HCT116 (cell line): Measurements from ENCODE around the gene MAPK7. TPM values are rescaled to one million over a fixed set of nuclear protein-coding genes. Genes with fewer than 3 reads are reported as not detected.

Experiments used
- ATAC-seq: fragments of 200-7000 bp; cut with Tn5 transposase; 2 replicates; pipeline ENCODE4 v1.9.1; 2020; ENCODE audit warnings: mild to moderate bottlenecking, moderate library complexity
- BruUV-seq: library from RNA; stranded (reverse); fragments of 400-500 nt; replicated peaks from 2 replicates; lab custom pipeline; 2021; lab: Mats Ljungman, UMichigan
- CTCF ChIA-PET: fragments of 300-600 bp; sonication (Branson Sonifier 250); formaldehyde crosslinking; loops from one replicate; lab custom pipeline; 2021; ENCODE audit warnings: antibody characterized with exemption; lab: Charles Lee
- POLR2A ChIA-PET: fragments of 300-600, 350-600 bp; sonication (Branson Sonifier 250); formaldehyde crosslinking; loops from one replicate; lab custom pipeline; 2021; ENCODE audit warnings: antibody characterized with exemption; lab: Charles Lee
- RAD21 ChIA-PET, 2 experiments: fragments of 300-600 bp; sonication (Branson Sonifier 250); formaldehyde crosslinking; loops; one replicate each; lab custom pipeline; 2023; ENCODE audit warnings: low total read pairs in 2 of 2; ENCODE audit not compliant: uncharacterized antibody in 2 of 2, unreplicated experiment in 2 of 2, low non-redundant PET in 1 of 2; lab: Charles Lee
- DNase-seq: peaks from one replicate; pipeline ENCODE4 v3.0.0-alpha.2; 2010; ENCODE audit warnings: low read depth, low spot score
- H2AFZ ChIP-seq: fragments of 200-600 bp; shearing (Covaris generic), sonication (generic); 2 replicates; pipeline ENCODE4 v1.6.1; 2017; ENCODE audit warnings: low read depth, mixed run types, mixed read lengths, antibody characterized with exemption, low read length; ENCODE audit not compliant: poor library complexity, severe bottlenecking
- H3K27ac ChIP-seq: 2 replicates; pipeline ENCODE4 v1.5.1; 2012; ENCODE audit warnings: low read depth, low read length
- H3K27me3 ChIP-seq: fragments of 200-600 bp; sonication (generic); 2 replicates; pipeline ENCODE4 v1.6.1; 2016; ENCODE audit warnings: mixed run types, low read length, mixed read lengths; ENCODE audit not compliant: insufficient read depth
- H3K36me3 ChIP-seq, 2 experiments: fragments of 200-500 bp in 1 of 2; fragments of 200-600 bp in 1 of 2; sonication (Bioruptor generic) in 1 of 2; sonication (generic) in 1 of 2; 2 replicates each; pipeline versions ENCODE4 v1.5.1 to v1.6.1; 2014 to 2016; ENCODE audit warnings: low read length in 2 of 2, inconsistent platforms in 1 of 2, mixed read lengths in 1 of 2, mixed run types in 1 of 2; ENCODE audit not compliant: insufficient read depth in 2 of 2, control insufficient read depth in 1 of 2
- H3K4me1 ChIP-seq, 2 experiments: fragments of 200-600 bp in 1 of 2; sonication (generic) in 1 of 2; 2 replicates each; pipeline versions ENCODE4 v1.5.1 to v1.6.1; 2012 to 2017; ENCODE audit warnings: low read length in 2 of 2, inconsistent platforms in 1 of 2, mild to moderate bottlenecking in 1 of 2, mixed read lengths in 1 of 2, mixed run types in 1 of 2, moderate library complexity in 1 of 2; ENCODE audit not compliant: insufficient read depth in 2 of 2, control insufficient read depth in 1 of 2
- H3K4me2 ChIP-seq: fragments of 200-600 bp; sonication (generic); 2 replicates; pipeline ENCODE4 v1.6.1; 2017; ENCODE audit warnings: mixed run types, low read length, mixed read lengths
- H3K4me3 ChIP-seq, 2 experiments: fragments of 200-600 bp in 1 of 2; sonication (generic) in 1 of 2; replicated peaks in 1 of 2; 2 replicates each; pipeline ENCODE4 v1.5.1; 2011 to 2016; ENCODE audit warnings: low read length in 2 of 2, control low read depth in 1 of 2, low read depth in 1 of 2, mild to moderate bottlenecking in 1 of 2, mixed read lengths in 1 of 2, mixed run types in 1 of 2
- H3K79me2 ChIP-seq: fragments of 200-600 bp; sonication (generic); 2 replicates; pipeline ENCODE4 v1.6.1; 2017; ENCODE audit warnings: mild to moderate bottlenecking, mixed run types, low read length, moderate library complexity, mixed read lengths; ENCODE audit not compliant: insufficient read depth
- H3K9ac ChIP-seq: fragments of 200-600 bp; sonication (generic); 2 replicates; pipeline ENCODE4 v1.6.1; 2016; ENCODE audit warnings: low read length, mixed read lengths
- H3K9me2 ChIP-seq: fragments of 200-600 bp; sonication (generic), shearing (Covaris generic); 2 replicates; pipeline ENCODE4 v1.6.1; 2017; ENCODE audit warnings: mixed run types, mild to moderate bottlenecking, moderate library complexity; ENCODE audit not compliant: insufficient read depth
- H3K9me3 ChIP-seq, 2 experiments: fragments of 200-500 bp in 1 of 2; fragments of 200-600 bp in 1 of 2; sonication (Bioruptor generic) in 1 of 2; sonication (generic) in 1 of 2; 2 replicates each; pipeline ENCODE4 v1.6.1; 2014 to 2017; ENCODE audit warnings: low read length in 2 of 2, mixed read lengths in 2 of 2, inconsistent platforms in 1 of 2, low read depth in 1 of 2, mild to moderate bottlenecking in 1 of 2, mixed run types in 1 of 2, moderate library complexity in 1 of 2; ENCODE audit not compliant: control insufficient read depth in 1 of 2, insufficient read depth in 1 of 2
- H4K20me1 ChIP-seq: fragments of 200-600 bp; sonication (generic), shearing (Covaris generic); 2 replicates; pipeline ENCODE4 v1.6.1; 2017; ENCODE audit warnings: mixed run types, mild to moderate bottlenecking, moderate library complexity; ENCODE audit not compliant: insufficient read depth
- EZH2 ChIP-seq: fragments of 200-600 bp; sonication (generic); IDR thresholded peaks from 2 replicates; pipeline ENCODE4 v1.6.1; 2017; ENCODE audit warnings: antibody characterized with exemption, mixed run types
- JUND ChIP-seq: IDR thresholded peaks from 2 replicates; pipeline ENCODE4 v1.6.1; 2012
- REST ChIP-seq: IDR thresholded peaks from 2 replicates; pipeline ENCODE4 v1.6.1; 2012; ENCODE audit warnings: low read depth
- SRF ChIP-seq: IDR thresholded peaks from 2 replicates; pipeline ENCODE4 v1.6.1; 2012; ENCODE audit warnings: low read depth
- ZFX ChIP-seq: fragments of 450-650 bp; IDR thresholded peaks from 2 replicates; pipeline ENCODE4 v1.6.1; 2017
- ZNF274 ChIP-seq: fragments of 200-500 bp; sonication (Bioruptor generic); IDR thresholded peaks from 2 replicates; pipeline ENCODE4 v1.6.1; 2014; ENCODE audit warnings: mild to moderate bottlenecking, low read depth, low read length, inconsistent platforms
- intact Hi-C: fragments of 100-400 bp; cut with micrococcal nuclease; formaldehyde crosslinking; loops from 2 replicates; pipeline ENCODE4 v1.10.0; 2022
- total RNA-seq: library from RNA; stranded (reverse); gene quantifications from one replicate; pipeline ENCODE4 v1.2.1, GENCODE V29; 2021; ENCODE audit not compliant: unreplicated experiment

MAPK7 gene
- total RNA-seq, 1 experiment from 2014 or later, result 15.3 TPM

- no TSS peak for BruUV-seq
- TF ChIP-seq REST, result no peak
- TF ChIP-seq SRF, result no peak
- no peak for TF ChIP-seq ZNF274
- no peak for TF ChIP-seq ZFX
- no peak for TF ChIP-seq EZH2
- TF ChIP-seq JUND, result no peak
- ATAC-seq (no peak), DNase-seq (no peak)
- ChIA-PET RAD21 (no interaction called here), POLR2A (no interaction called here), CTCF (interaction anchor here (1.1 kb wide), 1 partner anchor 10 kb away, joined by 4 read pairs; the partner anchor contains the start of gene B9D1)
- no peak overlapping the region for H3K27ac ChIP-seq
- no peaks in the 10 kb centered on the region for H3K36me3 ChIP-seq
- H3K9ac ChIP-seq, result no peak overlapping the region
- H3K9me2 ChIP-seq, result no peaks in the 10 kb centered on the region
- no peaks in the 10 kb centered on the region for H3K27me3 ChIP-seq
- no peak overlapping the region for H2AFZ ChIP-seq
- peaks cover 7% of the 10 kb centered on the region for H3K79me2 ChIP-seq
- H3K9me3 ChIP-seq, result no peaks in the 10 kb centered on the region
- intact Hi-C loops, result no loop called here
- H4K20me1 ChIP-seq, result no peaks in the 10 kb centered on the region
- H3K4me3 ChIP-seq, result no peak overlapping the region
- no peak overlapping the region for H3K4me2 ChIP-seq
- peaks cover 7 to 31% of the 10 kb centered on the region in 2 experiments; a peak in 3 of 4 replicates for H3K4me1 ChIP-seq
Measured at GRCh38 chr17:19372439-19372838, 5.9 kb upstream of the MAPK7 start.
